ENCODE measurements around the gene BLTP2.
A peak's percentile ranks its signal among the peaks of the same experiment; 100 is the strongest.
"Not testable (repeated sequence)": the region's sequence is repeated elsewhere in the genome, so short reads cannot be mapped to it uniquely, and the experiment has no call there.

Gene BLTP2

DNA sequence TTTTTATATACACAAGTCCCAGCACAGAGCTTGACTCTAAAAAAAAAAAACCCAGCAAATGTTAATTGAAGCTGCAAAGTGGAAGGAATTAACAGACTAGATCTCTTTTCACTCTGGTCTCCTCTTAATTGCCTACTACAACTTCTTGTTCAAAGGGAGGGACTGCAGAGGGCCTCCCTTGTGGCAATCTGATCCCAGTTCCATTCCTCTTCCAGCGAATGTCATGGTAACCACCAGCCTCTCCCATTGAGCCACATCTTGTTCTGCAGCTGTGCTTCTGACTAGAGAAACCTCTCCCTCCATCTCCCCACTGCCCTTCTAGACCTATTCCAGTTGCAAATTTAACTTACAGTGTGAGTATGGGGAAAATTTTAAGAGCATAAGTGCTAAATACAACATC, 22.9 kb upstream of the BLTP2 start:
- no peak overlapping the region for H3K27ac ChIP-seq (ENCODE audit: low read depth, low read length)
- no peak overlapping the region for H3K9ac ChIP-seq (ENCODE audit: low read depth, low read length)
- H3K27me3 ChIP-seq (ENCODE audit: control insufficient read depth, insufficient read depth, low read length), result no peaks in the 10 kb centered on the region
- H3K9me3 ChIP-seq (ENCODE audit: control insufficient read depth, insufficient read depth, low read length), result no peaks in the 10 kb centered on the region
- H3K4me1 ChIP-seq (ENCODE audit: control insufficient read depth, insufficient read depth, low read length), result peaks cover 6% of the 10 kb centered on the region
- peaks cover 46% of the 10 kb centered on the region for H3K36me3 ChIP-seq (ENCODE audit: control insufficient read depth, insufficient read depth, low read length)
- H3K4me3 ChIP-seq (ENCODE audit: low read depth, low read length), result no peak overlapping the region

DNA sequence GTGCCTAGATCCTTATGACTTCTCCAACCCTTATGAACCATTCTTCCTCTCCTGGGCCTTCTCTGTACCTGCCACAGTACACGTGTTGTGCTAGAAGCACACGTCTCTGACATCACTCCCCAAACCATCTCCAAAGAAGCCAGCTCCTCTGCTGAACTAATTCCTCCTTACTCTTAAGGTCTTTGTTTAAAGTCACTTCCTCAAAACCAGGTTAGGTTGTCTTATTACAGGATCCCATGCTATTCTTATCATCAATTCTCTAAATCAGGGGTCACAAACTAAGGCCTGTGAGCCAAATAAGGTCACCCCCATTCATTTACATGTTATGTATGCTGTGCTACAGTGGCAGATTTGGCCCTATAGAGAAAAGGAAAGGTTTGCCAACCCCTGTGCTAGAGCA, 21.0 kb upstream of the BLTP2 start:
- Histone ChIP-seq H3K9me3 (ENCODE audit: control insufficient read depth, insufficient read depth, low read length) (no peaks in the 10 kb centered on the region), H3K9ac (ENCODE audit: low read depth, low read length) (no peak overlapping the region), H3K4me3 (ENCODE audit: low read depth, low read length) (no peak overlapping the region), H3K27ac (ENCODE audit: low read depth, low read length) (no peak overlapping the region), H3K4me1 (ENCODE audit: control insufficient read depth, insufficient read depth, low read length) (peaks cover 7% of the 10 kb centered on the region), H3K27me3 (ENCODE audit: control insufficient read depth, insufficient read depth, low read length) (no peaks in the 10 kb centered on the region), H3K36me3 (ENCODE audit: control insufficient read depth, insufficient read depth, low read length) (peaks cover 28% of the 10 kb centered on the region)

DNA sequence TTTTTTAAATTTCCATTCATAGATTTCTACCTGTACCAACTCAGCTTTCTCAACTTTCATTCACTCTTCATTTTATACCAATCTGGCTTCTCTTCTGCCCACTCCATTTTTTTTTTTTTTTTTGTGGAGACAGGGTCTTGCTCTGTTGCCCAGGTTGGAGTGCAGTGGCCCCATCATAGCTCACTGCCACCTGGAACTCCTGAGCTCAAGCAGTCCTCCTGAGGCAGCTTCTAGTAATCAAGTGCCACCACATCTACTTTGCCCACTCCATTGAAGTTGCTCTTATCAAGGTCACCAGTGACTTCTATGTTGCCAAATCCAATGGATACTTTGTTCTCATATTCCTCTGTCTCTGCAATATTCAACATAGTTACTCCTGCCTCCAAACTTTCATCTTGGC, 18.8 kb upstream of the BLTP2 start:
- no peak overlapping the region; the same call in 1 of the 2 replicates for H3K4me3 ChIP-seq (ENCODE audit: low read depth, low read length)
- H3K27me3 ChIP-seq (ENCODE audit: control insufficient read depth, insufficient read depth, low read length), result no peaks in the 10 kb centered on the region
- H3K36me3 ChIP-seq (ENCODE audit: control insufficient read depth, insufficient read depth, low read length), result peaks cover 22% of the 10 kb centered on the region
- H3K27ac ChIP-seq (ENCODE audit: low read depth, low read length), result no peak overlapping the region
- H3K9ac ChIP-seq (ENCODE audit: low read depth, low read length), result no peak overlapping the region
- peaks cover 11% of the 10 kb centered on the region for H3K9me3 ChIP-seq (ENCODE audit: control insufficient read depth, insufficient read depth, low read length)
- peaks cover 7% of the 10 kb centered on the region for H3K4me1 ChIP-seq (ENCODE audit: control insufficient read depth, insufficient read depth, low read length)

DNA sequence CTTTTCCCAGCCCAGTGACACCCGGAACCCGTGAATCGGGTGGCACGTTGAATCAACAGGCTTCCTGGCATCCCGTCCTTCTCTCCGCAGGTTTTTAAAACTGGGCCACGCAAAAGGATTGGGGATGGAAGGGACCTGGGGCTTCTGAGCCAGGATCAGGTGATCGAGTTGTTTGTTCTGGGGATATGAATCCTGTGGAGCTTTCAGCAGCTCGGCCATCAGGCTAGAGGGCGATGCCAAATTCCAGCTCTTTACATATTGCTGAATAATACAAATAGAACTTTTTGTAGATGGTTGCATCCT, 17.5 kb upstream of the BLTP2 start:
- H3K4me3 ChIP-seq (ENCODE audit: low read depth, low read length), result peak overlapping the region; percentile 95
- H3K4me1 ChIP-seq (ENCODE audit: control insufficient read depth, insufficient read depth, low read length), result peaks cover 7% of the 10 kb centered on the region
- H3K9ac ChIP-seq (ENCODE audit: low read depth, low read length), result peak overlapping the region; percentile 80
- H3K27ac ChIP-seq (ENCODE audit: low read depth, low read length), result peak overlapping the region; percentile 97
- H3K9me3 ChIP-seq (ENCODE audit: control insufficient read depth, insufficient read depth, low read length), result peaks cover 11% of the 10 kb centered on the region
- H3K27me3 ChIP-seq (ENCODE audit: control insufficient read depth, insufficient read depth, low read length), result no peaks in the 10 kb centered on the region
- H3K36me3 ChIP-seq (ENCODE audit: control insufficient read depth, insufficient read depth, low read length), result peaks cover 20% of the 10 kb centered on the region

DNA sequence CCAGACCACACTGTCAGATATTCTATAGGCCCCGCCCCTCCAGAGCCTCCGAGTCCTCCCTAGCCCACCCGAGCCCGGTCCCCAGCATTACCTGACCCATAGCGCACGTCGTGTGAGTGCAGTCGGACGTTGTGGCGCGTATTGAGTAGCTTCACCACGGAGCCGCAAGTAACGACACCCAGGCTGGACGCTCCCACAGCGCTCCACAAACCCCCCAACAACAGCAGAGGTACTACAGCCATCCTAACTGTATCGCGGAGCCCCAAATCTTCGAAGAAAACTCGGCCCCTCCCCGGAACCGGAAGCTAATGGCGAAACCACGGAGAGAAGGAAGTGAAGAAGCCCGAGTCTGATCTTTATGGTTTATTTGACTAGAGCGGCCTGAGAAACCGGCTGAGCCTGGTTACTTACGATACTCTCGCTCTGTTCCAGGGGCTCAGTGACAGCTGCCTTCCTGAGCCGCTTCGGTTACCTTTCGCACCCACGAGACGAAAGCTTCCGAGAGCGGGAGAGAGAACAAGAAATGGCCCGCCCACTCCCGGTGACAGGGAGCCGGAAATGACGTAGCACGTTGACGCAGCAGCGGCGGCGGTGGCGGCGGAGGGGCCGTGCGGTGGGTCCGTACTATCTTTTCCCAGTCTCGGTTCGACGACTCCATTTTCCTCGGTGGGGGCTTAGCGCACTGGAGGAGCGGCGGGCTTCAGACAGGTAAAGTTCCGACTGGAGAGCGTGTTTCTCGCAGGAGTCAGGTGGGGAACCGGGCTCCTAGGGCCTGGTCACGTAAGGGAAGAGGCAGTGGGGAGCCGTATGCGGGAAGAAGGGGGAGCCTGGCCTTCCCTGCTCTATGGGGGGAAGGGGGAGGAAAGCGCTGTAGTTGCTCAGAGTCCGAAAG, 16.9 kb upstream of the BLTP2 start, which contains the start of the genes SDF2 and SUPT6H:
Gene SDF2 (minus strand): TSS at position 272 of the 892 bp plus-strand sequence. CDS start 30 bp downstream, at position 242.
Gene SUPT6H (plus strand): TSS at position 571 of the 892 bp plus-strand sequence. CDS start 11,197 bp downstream, outside the sequence.
- Histone ChIP-seq H3K4me1 (ENCODE audit: control insufficient read depth, insufficient read depth, low read length) (peaks cover 7% of the 10 kb centered on the region), H3K27ac (ENCODE audit: low read depth, low read length) (peak within 1 kb of the TSS; percentile 97), H3K36me3 (ENCODE audit: control insufficient read depth, insufficient read depth, low read length) (peaks cover 18% of the 10 kb centered on the region), H3K9ac (ENCODE audit: low read depth, low read length) (peak within 1 kb of the TSS; percentile 80), H3K27me3 (ENCODE audit: control insufficient read depth, insufficient read depth, low read length) (no peaks in the 10 kb centered on the region), H3K9me3 (ENCODE audit: control insufficient read depth, insufficient read depth, low read length) (peaks cover 11% of the 10 kb centered on the region), H3K4me3 (ENCODE audit: low read depth, low read length) (peak within 1 kb of the TSS; percentile 95)

DNA sequence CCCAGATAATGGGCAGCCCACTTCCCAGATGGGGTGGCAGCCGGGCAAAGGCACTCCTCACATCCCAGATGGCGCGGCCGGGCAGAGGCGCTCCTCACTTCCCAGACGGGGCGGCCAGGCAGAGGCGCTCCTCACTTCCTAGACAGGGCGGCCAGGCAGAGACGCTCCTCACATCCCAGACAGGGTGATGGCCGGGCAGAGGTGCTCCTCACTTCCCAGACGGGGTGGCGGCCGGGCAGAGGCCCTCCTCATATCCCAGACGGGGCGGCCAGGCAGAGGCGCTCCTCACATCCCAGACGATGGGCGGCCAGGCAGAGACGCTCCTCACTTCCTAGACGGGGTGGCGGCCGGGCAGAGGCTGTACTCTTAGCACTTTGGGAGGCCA, 14.5 kb upstream of the BLTP2 start:
- H3K27ac ChIP-seq (ENCODE audit: low read depth, low read length); H3K4me3 ChIP-seq (ENCODE audit: low read depth, low read length): not testable (repeated sequence)

DNA sequence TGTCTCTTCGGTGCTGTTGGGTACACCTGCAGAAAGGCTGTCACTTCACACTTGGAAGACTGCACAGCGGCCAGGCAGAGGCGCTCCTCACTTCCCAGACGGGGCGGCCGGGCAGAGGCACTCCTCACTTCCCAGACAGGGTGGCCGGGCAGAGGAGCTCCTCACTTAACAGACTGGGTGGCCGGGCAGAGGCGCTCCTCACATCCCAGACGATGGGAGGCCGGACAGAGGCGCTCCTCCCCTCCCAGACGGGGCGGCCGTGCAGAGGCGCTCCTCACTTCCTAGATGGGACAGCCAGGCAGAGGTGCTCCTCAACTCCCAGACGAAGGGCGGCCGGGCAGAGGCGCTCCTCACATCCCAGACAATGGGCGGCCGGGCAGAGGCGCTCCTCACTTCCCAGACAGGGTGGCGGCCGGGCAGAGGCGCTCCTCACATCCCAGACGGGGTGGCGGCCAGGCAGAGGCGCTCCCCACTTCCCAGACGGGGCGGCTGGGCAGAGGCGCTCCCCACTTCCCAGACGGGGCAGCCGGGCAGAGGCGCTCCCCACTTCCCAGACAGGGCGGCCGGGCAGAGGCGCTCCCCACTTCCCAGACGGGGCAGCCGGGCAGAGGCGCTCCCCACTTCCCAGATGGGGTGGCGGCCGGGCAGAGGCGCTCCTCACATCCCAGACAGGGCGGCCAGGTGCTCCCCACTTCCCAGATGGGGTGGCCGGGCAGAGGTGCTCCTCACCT, 14.0 kb upstream of the BLTP2 start:
- H3K9ac ChIP-seq (ENCODE audit: low read depth, low read length); H3K4me1 ChIP-seq (ENCODE audit: control insufficient read depth, insufficient read depth, low read length); H3K4me3 ChIP-seq (ENCODE audit: low read depth, low read length); H3K27me3 ChIP-seq (ENCODE audit: control insufficient read depth, insufficient read depth, low read length); H3K27ac ChIP-seq (ENCODE audit: low read depth, low read length): not testable (repeated sequence)
- peaks cover 11% of the 10 kb centered on the region for H3K9me3 ChIP-seq (ENCODE audit: control insufficient read depth, insufficient read depth, low read length)
- H3K36me3 ChIP-seq (ENCODE audit: control insufficient read depth, insufficient read depth, low read length), result peaks cover 16% of the 10 kb centered on the region

More for the DNA sequence above, 14.5 kb upstream of the BLTP2 start:
- H3K4me1 ChIP-seq (ENCODE audit: control insufficient read depth, insufficient read depth, low read length); H3K27me3 ChIP-seq (ENCODE audit: control insufficient read depth, insufficient read depth, low read length); H3K9ac ChIP-seq (ENCODE audit: low read depth, low read length): not testable (repeated sequence)
- Histone ChIP-seq H3K9me3 (ENCODE audit: control insufficient read depth, insufficient read depth, low read length) (peaks cover 11% of the 10 kb centered on the region), H3K36me3 (ENCODE audit: control insufficient read depth, insufficient read depth, low read length) (peaks cover 16% of the 10 kb centered on the region)

DNA sequence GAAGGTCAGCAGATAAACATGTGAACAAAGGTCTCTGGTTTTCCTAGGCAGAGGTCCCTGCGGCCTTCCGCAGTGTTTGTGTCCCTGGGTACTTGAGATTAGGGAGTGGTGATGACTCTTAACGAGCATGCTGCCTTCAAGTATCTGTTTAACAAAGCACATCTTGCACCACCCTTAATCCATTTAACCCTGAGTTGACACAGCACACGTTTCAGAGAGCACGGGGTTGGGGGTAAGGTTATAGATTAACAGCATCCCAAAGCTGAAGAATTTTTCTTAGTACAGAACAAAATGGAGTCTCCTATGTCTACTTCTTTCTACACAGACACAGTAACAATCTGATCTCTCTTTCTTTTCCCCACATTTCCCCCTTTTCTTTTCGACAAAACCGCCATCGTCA, 13.4 kb upstream of the BLTP2 start:
- not testable (repeated sequence) for H3K4me1 ChIP-seq (ENCODE audit: control insufficient read depth, insufficient read depth, low read length); H3K27ac ChIP-seq (ENCODE audit: low read depth, low read length); H3K4me3 ChIP-seq (ENCODE audit: low read depth, low read length); H3K27me3 ChIP-seq (ENCODE audit: control insufficient read depth, insufficient read depth, low read length); H3K9ac ChIP-seq (ENCODE audit: low read depth, low read length)
- Histone ChIP-seq H3K9me3 (ENCODE audit: control insufficient read depth, insufficient read depth, low read length) (peaks cover 11% of the 10 kb centered on the region), H3K36me3 (ENCODE audit: control insufficient read depth, insufficient read depth, low read length) (peaks cover 16% of the 10 kb centered on the region)

DNA sequence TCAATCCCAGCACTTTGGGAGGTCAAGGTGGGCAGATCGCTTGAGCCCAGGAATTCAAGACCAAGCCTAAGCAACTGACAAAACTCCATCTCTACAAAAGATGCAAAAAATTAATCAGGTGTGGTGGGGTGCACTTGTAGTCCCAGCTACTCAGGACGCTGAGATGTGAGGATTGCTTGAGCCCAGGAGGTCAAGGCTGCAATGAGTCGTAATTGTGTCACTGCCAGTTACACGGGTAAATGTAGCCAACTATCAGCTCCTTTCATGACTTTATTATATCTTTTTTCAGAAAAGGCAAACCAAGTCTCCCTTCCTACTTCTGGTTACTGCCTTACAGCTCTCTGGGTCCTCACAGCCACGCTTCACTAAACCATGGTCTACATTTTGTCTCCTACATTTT, 12.8 kb upstream of the BLTP2 start:
- Histone ChIP-seq H3K9ac (ENCODE audit: low read depth, low read length) (no peak overlapping the region), H3K27me3 (ENCODE audit: control insufficient read depth, insufficient read depth, low read length) (no peaks in the 10 kb centered on the region), H3K4me1 (ENCODE audit: control insufficient read depth, insufficient read depth, low read length) (peaks cover under 1% of the 10 kb centered on the region; the same call in 1 of the 2 replicates), H3K36me3 (ENCODE audit: control insufficient read depth, insufficient read depth, low read length) (peaks cover 22% of the 10 kb centered on the region), H3K4me3 (ENCODE audit: low read depth, low read length) (no peak overlapping the region), H3K9me3 (ENCODE audit: control insufficient read depth, insufficient read depth, low read length) (peaks cover 11% of the 10 kb centered on the region), H3K27ac (ENCODE audit: low read depth, low read length) (no peak overlapping the region)

DNA sequence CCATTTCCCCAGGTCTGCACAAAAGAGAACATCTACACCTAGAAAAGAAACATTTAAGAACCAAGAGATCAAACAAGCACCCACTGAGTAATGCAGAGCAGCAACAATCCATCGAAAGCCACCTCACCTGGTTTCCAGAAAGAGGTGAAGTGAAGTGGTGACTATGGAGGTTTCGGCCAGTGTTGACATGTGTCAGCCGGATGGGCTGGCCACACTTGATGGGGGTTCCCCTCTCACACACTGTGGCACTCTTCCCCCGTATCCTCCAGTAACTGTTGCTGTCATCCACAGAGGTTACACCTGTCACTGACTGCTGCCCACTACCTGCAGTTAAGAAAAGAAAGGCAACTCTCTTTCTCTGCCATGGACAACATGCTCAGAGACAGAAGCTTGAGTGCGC, 10.2 kb upstream of the BLTP2 start:
- Histone ChIP-seq H3K9me3 (ENCODE audit: control insufficient read depth, insufficient read depth, low read length) (peaks cover 4% of the 10 kb centered on the region), H3K27ac (ENCODE audit: low read depth, low read length) (no peak overlapping the region), H3K4me3 (ENCODE audit: low read depth, low read length) (no peak overlapping the region), H3K36me3 (ENCODE audit: control insufficient read depth, insufficient read depth, low read length) (peaks cover 40% of the 10 kb centered on the region), H3K4me1 (ENCODE audit: control insufficient read depth, insufficient read depth, low read length) (no peaks in the 10 kb centered on the region), H3K9ac (ENCODE audit: low read depth, low read length) (no peak overlapping the region), H3K27me3 (ENCODE audit: control insufficient read depth, insufficient read depth, low read length) (no peaks in the 10 kb centered on the region)

DNA sequence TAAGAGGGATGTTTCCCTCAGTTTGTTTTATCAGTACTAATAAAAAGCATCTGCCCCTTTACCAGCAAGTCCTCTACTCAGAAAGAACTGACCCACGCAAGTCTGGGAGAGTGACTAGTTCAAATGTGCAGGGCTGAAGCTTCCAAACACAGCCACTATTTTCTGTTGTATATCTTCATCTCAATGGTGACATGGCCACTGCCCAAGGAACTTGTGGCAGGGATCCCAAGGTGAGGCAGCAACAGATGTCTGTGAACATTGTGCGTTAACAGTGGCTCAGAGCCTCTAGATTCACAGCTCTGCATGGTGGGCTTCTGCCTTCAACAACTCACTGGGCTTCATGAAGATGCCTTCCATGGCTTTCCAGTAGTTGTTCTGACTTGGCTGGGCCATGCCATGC, 3.7 kb upstream of the BLTP2 start:
- H3K27ac ChIP-seq (ENCODE audit: low read depth, low read length), result no peak overlapping the region

More for the DNA sequence above, 3.7 kb upstream of the BLTP2 start:
- Histone ChIP-seq H3K4me3 (ENCODE audit: low read depth, low read length) (no peak overlapping the region), H3K9ac (ENCODE audit: low read depth, low read length) (no peak overlapping the region), H3K27me3 (ENCODE audit: control insufficient read depth, insufficient read depth, low read length) (no peaks in the 10 kb centered on the region), H3K4me1 (ENCODE audit: control insufficient read depth, insufficient read depth, low read length) (peaks cover 3% of the 10 kb centered on the region; the same call in 1 of the 2 replicates), H3K9me3 (ENCODE audit: control insufficient read depth, insufficient read depth, low read length) (no peaks in the 10 kb centered on the region), H3K36me3 (ENCODE audit: control insufficient read depth, insufficient read depth, low read length) (peaks cover 42% of the 10 kb centered on the region)

Measured in HUES48 (cell line).